K562 (cell line): ENCODE data around the gene GPR4. TPM values are rescaled to one million over a fixed set of nuclear protein-coding genes. Genes with fewer than 3 reads are reported as not detected.

ENCODE experiments used
- CC2D1A ChIP-seq: fragments of 450-650 bp; IDR thresholded peaks from 2 replicates; pipeline ENCODE4 v1.6.1; 2017; ENCODE audit warnings: mild to moderate bottlenecking
- E2F6 ChIP-seq, 2 experiments: IDR thresholded peaks; 2 replicates each; pipeline ENCODE4 v1.6.1; 2011; ENCODE audit warnings: borderline replicate concordance in 1 of 2, control low read depth in 1 of 2, low read depth in 1 of 2, low read length in 1 of 2, mild to moderate bottlenecking in 1 of 2, mixed read lengths in 1 of 2, moderate library complexity in 1 of 2; ENCODE audit not compliant: insufficient read depth in 1 of 2, insufficient read length in 1 of 2, poor library complexity in 1 of 2, severe bottlenecking in 1 of 2; ENCODE audit errors: extremely low read depth in 1 of 2
- ETV6 ChIP-seq, 3 experiments: fragments of 150-350 bp in 1 of 3; sonication (generic) in 1 of 3; formaldehyde crosslinking in 1 of 3; IDR thresholded peaks; 2 replicates each; pipeline versions ENCODE4 v1.6.1 to v1.8.0; 2014 to 2022; ENCODE audit warnings: borderline replicate concordance in 2 of 3, low read depth in 2 of 3, antibody characterized with exemption in 1 of 3, low read length in 1 of 3, mild to moderate bottlenecking in 1 of 3, missing genetic modification reagents in 1 of 3
- MGA ChIP-seq: fragments of 450-650 bp; IDR thresholded peaks from 2 replicates; pipeline ENCODE4 v1.6.1; 2016; ENCODE audit warnings: mild to moderate bottlenecking, moderate library complexity
- MTA3 ChIP-seq: fragments of 450-650 bp; formaldehyde crosslinking; IDR thresholded peaks from 2 replicates; pipeline ENCODE4 v1.6.1; 2017; ENCODE audit warnings: mild to moderate bottlenecking, borderline replicate concordance
- NR2F6 ChIP-seq: fragments of 450-650 bp; formaldehyde crosslinking; IDR thresholded peaks from 2 replicates; pipeline ENCODE4 v1.4.0; 2020; ENCODE audit warnings: mild to moderate bottlenecking
- POLR3G ChIP-seq: IDR thresholded peaks from 2 replicates; pipeline ENCODE4 v1.6.1; 2011; ENCODE audit not compliant: insufficient read length, insufficient replicate concordance; ENCODE audit errors: extremely low read depth
- RAD51 ChIP-seq: fragments of 450-650 bp; IDR thresholded peaks from 2 replicates; pipeline ENCODE4 v1.7.1; 2016; ENCODE audit warnings: low read depth, mild to moderate bottlenecking, borderline replicate concordance
- SIN3B ChIP-seq: fragments of 450-650 bp; IDR thresholded peaks from 2 replicates; pipeline ENCODE4 v1.6.1; 2017; ENCODE audit warnings: low read depth, mild to moderate bottlenecking, moderate library complexity
- ZEB2 ChIP-seq: fragments of 450-650 bp; IDR thresholded peaks from 2 replicates; pipeline ENCODE4 v1.6.1; 2016
- ZNF511 ChIP-seq: sonication (generic); formaldehyde crosslinking; IDR thresholded peaks from 2 replicates; pipeline ENCODE4 v1.8.0; 2022; ENCODE audit warnings: mild to moderate bottlenecking, missing genetic modification reagents
- ZNF75A ChIP-seq: fragments of 450-650 bp; formaldehyde crosslinking; IDR thresholded peaks from 2 replicates; pipeline ENCODE4 v1.4.0; 2020; ENCODE audit warnings: mild to moderate bottlenecking
- polyA plus RNA-seq, 8 experiments: library from polyadenylated mRNA; depleted of rRNA in 4 of 8; stranded (reverse) in 5 of 8; unstranded in 3 of 8; fragments of >200 nt; fragmentation: Nextera tagmentation in 2 of 8; fragmentation: Illumina TruSeq in 1 of 8; extraction: Ambion mirVana in 2 of 8; extraction: Trizol in 1 of 8; gene quantifications; 2 replicates each; pipeline versions ENCODE4 v1.2.1 to v1.2.3, GENCODE V29; 2011 to 2014; ENCODE audit warnings: inconsistent platforms in 1 of 8, missing spikeins in 1 of 8
- total RNA-seq, 7 experiments: library from RNA; depleted of rRNA in 6 of 7; stranded (reverse); fragments of >200 nt in 6 of 7; fragmentation: Illumina TruSeq in 2 of 7; extraction: Trizol in 2 of 7; gene quantifications; 2 replicates each; pipeline versions ENCODE4 v1.2.1 to v1.2.3, GENCODE V29; 2011 to 2021; ENCODE audit warnings: low replicate concordance in 1 of 7

GPR4 gene
- total and polyA plus RNA-seq, 9 of the 15 experiments (the other 6 are each of a cell fraction or from before 2014, with no cell fraction given) = 0.03 to 0.09 (median 0.04) TPM; not detected in 5

GRCh38 chr19:45615795-45616703, 14.0 kb upstream of the GPR4 start (continued):
- TF ChIP-seq ZEB2 (peak; percentile 55; the same call in 1 of the 2 replicates), ZNF511 (CRISPR knock-in tag) (no peak), E2F6 (IDR thresholded peaks at IDR 0.05; ENCODE audit: borderline replicate concordance in 1 of 2, extremely low read depth in 1 of 2, insufficient read depth in 1 of 2, insufficient read length in 1 of 2, low read depth in 1 of 2, low read length in 1 of 2, poor library complexity in 1 of 2, severe bottlenecking in 1 of 2) (peak; percentile 34 to 78), NR2F6 (CRISPR knock-in tag) (no peak), RAD51 (peak; percentile 12; the same call in 1 of the 2 replicates), MTA3 (no peak), SIN3B (no peak), ETV6 (IDR thresholded peaks at IDR 0.05; ENCODE audit: borderline replicate concordance in 1 of 2, low read depth in 2 of 2, low read length in 1 of 2) (no peak), ETV6 (CRISPR knock-in tag; IDR thresholded peaks at IDR 0.05; ENCODE audit: borderline replicate concordance) (no peak), ZNF75A (CRISPR knock-in tag) (no peak), MGA (peak; percentile 24), POLR3G (no peak), CC2D1A (no peak)
